AG09319 (cell line): ENCODE data around the gene CFAP43.

Source experiments
- DNase-seq: peaks from one replicate; pipeline ENCODE4 v3.0.0-alpha.2; 2010; ENCODE audit warnings: low read depth; ENCODE audit errors: extremely low read depth
- TF ChIP-seq, protein P1 (sequence below): IDR thresholded peaks from 2 replicates; pipeline ENCODE4 v1.5.1; 2011; ENCODE audit warnings: low read depth, mild to moderate bottlenecking, inconsistent platforms, low read length, moderate library complexity

The CFAP43 gene

DNA sequence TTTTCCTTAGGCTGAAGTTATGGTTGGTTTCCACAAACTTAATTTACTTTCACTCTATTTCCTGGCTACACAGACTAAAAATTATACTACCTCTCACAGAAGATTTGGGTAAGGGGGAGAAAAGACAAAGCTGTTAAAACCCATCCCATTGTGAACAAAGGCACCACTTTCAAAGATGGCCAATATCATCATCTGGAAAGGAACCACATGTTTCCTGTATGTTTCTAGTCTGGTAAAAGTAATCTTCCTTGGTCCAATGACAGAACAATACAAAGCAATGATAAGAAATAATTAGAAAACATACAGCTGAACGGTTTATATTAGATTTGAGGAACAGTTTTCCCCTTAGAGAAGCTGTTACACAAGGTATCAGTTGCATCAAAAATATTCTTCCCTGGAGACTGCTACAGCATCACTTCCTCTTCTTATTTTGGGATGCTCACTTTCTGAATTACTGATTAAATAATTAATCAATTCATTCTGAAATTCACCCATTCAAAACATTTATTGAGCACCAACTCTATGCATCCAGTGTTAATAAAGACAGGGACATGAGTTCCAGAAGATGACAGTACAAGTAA lies 118.7 kb downstream of the CFAP43 start:
- no peak for DNase-seq
- TF ChIP-seq, protein P1, sequence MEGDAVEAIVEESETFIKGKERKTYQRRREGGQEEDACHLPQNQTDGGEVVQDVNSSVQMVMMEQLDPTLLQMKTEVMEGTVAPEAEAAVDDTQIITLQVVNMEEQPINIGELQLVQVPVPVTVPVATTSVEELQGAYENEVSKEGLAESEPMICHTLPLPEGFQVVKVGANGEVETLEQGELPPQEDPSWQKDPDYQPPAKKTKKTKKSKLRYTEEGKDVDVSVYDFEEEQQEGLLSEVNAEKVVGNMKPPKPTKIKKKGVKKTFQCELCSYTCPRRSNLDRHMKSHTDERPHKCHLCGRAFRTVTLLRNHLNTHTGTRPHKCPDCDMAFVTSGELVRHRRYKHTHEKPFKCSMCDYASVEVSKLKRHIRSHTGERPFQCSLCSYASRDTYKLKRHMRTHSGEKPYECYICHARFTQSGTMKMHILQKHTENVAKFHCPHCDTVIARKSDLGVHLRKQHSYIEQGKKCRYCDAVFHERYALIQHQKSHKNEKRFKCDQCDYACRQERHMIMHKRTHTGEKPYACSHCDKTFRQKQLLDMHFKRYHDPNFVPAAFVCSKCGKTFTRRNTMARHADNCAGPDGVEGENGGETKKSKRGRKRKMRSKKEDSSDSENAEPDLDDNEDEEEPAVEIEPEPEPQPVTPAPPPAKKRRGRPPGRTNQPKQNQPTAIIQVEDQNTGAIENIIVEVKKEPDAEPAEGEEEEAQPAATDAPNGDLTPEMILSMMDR = no peak

- TF ChIP-seq, protein P1 = no peak
- DNase-seq = no peak
These were observed 122.1 kb downstream of the CFAP43 start for GRCh38 chr10:104109908-104110662.

DNA sequence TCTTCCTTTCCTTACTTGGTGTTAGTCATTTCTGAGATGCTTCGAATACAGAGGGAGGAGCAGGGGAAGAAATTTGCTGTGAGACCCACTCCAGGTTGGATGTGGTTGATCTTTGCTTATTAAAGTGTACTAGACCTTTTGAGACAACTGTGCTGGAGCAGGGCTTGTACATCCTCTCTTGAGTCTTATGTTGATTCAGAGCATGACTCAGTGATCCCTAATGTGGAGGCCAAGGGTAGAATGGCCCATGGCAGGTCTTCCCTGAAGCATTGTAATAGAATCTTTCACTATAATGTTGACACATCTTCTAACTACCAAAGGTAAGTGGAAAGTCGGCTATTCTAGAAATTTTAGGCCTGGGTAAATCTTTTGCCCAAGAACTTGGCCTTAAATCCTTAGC lies 127.2 kb downstream of the CFAP43 start:
- no peak for DNase-seq
- TF ChIP-seq, protein P1 = no peak

DNA sequence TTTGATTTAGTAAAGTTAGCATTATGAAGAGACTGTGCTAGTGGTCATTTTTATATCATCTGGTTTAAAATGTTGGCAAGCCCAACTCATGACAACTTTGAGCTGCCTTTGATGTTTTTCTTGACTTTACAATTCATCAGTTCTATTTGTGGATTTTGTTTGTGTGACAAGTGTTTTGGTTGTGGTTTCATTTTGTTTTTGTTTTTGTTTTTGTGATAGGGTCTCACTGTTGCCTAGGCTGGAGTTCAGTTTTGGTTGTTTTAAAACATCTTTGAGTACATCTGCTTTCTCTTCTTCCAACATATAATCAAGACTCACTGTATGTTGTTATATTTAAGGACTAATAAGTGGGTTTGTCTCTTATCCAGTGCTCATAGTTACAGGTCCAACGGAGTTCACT lies 127.7 kb downstream of the CFAP43 start:
- DNase-seq = no peak
- TF ChIP-seq, protein P1 = no peak

DNA sequence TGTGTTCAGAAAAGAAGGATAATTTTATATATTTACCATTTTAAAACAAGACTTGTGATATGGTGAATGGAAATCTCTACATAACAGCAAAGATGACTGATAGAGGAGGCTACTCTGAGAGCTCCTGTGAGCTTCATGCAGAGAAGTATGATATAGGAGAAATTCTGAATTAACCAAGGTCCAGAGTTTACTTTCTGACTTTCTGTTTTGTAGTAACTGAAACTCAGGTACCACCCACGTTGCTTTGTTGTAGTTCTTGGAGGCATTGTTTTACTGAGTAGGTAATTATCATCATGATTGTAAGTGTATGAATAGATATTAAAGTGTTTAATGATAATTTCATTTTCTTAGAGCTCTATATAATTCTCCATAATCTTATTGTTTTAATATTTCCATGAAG lies 128.2 kb downstream of the CFAP43 start:
- no peak for DNase-seq
- TF ChIP-seq, protein P1 = no peak

DNA sequence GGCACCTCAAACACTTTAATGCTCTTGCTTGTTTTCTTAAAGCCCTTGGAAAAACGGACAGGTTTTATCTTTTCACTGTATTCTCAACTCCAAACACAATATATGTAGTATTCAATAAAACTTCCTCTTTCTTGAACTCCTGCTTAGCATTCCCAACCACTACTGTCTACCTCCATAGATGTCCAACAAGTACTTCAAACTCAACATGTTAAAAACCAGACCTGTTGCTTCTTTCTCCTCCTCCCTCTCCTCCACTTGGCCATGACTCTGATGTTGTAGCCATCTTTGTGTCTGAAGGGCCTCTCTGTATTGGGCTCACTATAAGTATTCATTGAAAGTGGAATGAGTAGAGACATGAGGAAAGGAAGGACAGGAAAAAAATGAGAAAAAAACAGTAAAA lies 130.3 kb downstream of the CFAP43 start:
- DNase-seq = no peak
- TF ChIP-seq, protein P1 = no peak

GRCh38 chr10:104100795-104101194 lies 131.4 kb downstream of the CFAP43 start:
- TF ChIP-seq, protein P1 = no peak
- DNase-seq = no peak
